GM10248 (cell line): Measurements from ENCODE around the gene MDH1.

ENCODE experiments used
- CTCF ChIA-PET: fragments of 300-600 bp; sonication (Branson Sonifier 250); formaldehyde crosslinking; extraction: SDS; loops from one replicate; lab custom pipeline; 2021; ENCODE audit warnings: antibody characterized with exemption; lab: Yijun Ruan, JAX
- POLR2A ChIA-PET: fragments of 350-650 bp; sonication (Branson Sonifier 250); formaldehyde crosslinking; extraction: SDS; loops from one replicate; lab custom pipeline; 2020; ENCODE audit warnings: antibody characterized with exemption; lab: Yijun Ruan, JAX
- DNase-seq: peaks from one replicate; pipeline ENCODE4 v3.0.0; 2012; ENCODE audit errors: extremely low spot score
- CTCF ChIP-seq: IDR thresholded peaks from 2 replicates; pipeline ENCODE4 v1.5.1; 2012; ENCODE audit warnings: mild to moderate bottlenecking, low read depth; ENCODE audit errors: extremely low read depth, missing control alignments, control extremely low read depth

Gene MDH1

DNA sequence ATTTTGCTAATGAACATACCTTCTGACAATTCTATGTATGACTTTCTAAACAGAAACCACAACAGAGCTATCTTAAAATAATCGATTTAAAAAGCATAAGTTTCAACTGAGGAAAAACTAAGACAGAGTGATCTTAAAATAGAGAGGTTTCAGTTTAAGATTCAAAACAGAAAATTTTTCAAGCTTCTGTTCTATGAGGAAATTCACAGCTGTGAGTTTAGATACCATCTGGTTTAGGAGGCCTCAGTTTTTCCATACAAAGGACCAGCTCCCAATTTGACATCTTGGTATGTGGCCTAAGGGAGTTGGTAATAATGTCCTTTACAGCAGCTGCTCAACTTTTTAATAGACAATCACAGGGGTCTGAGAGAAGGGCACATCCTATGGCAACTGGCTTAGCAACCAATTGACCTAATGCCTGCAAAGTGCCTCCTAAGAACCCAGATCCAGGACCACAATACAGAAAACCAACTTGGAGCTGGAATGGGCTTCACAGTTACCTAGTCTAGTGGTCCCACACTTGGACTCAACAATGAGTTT is 39.7 kb downstream of the MDH1 start:
- CTCF ChIA-PET: interaction anchor here (0.7 to 1.5 kb wide), 6 partner anchors 9 to 27 kb away, joined by 3 to 6 read pairs (median 4); no protein-coding TSS in a partner anchor
- POLR2A ChIA-PET: no interaction called here
- no peak for DNase-seq
- no peak for TF ChIP-seq CTCF

- CTCF ChIA-PET: interaction anchor here (3.4 kb wide), 1 partner anchor 13 kb away, joined by 8 read pairs; no protein-coding TSS in a partner anchor
- no peak for DNase-seq
These were observed 42.7 kb downstream of the MDH1 start for GRCh38 chr2:63631501-63631900.

GRCh38 chr2:63632382-63632781 is 43.6 kb downstream of the MDH1 start:
- ChIA-PET POLR2A (no interaction called here), CTCF (interaction anchor here (3.4 kb wide), 1 partner anchor 13 kb away, joined by 8 read pairs; no protein-coding TSS in a partner anchor)
- DNase-seq: no peak
- no peak for TF ChIP-seq CTCF

More at GRCh38 chr2:63631501-63631900, 42.7 kb downstream of the MDH1 start:
- TF ChIP-seq CTCF: no peak
- POLR2A ChIA-PET: no interaction called here

GRCh38 chr2:63639344-63639743 is 50.6 kb downstream of the MDH1 start:
- ChIA-PET CTCF (interaction anchor here (1.6 kb wide), 1 partner anchor 38 kb away, joined by 3 read pairs; no protein-coding TSS in a partner anchor), POLR2A (no interaction called here)
- no peak for DNase-seq

GRCh38 chr2:63642946-63643345 is 54.2 kb downstream of the MDH1 start:
- ChIA-PET CTCF (no interaction called here), POLR2A (no interaction called here)
- no peak for DNase-seq
- no peak for TF ChIP-seq CTCF

More at GRCh38 chr2:63639344-63639743, 50.6 kb downstream of the MDH1 start:
- TF ChIP-seq CTCF: no peak

GRCh38 chr2:63643486-63643885 is 54.7 kb downstream of the MDH1 start:
- no peak for DNase-seq
- no peak for TF ChIP-seq CTCF
- POLR2A ChIA-PET: no interaction called here
- CTCF ChIA-PET: interaction anchor here (2.4 kb wide), 1 partner anchor 11 kb away, joined by 8 read pairs; no protein-coding TSS in a partner anchor
